Measurements from ENCODE around the gene STXBP1.
"Not testable (repeated sequence)": the region's sequence is repeated elsewhere in the genome, so short reads cannot be mapped to it uniquely, and the experiment has no call there.

Gene STXBP1

DNA sequence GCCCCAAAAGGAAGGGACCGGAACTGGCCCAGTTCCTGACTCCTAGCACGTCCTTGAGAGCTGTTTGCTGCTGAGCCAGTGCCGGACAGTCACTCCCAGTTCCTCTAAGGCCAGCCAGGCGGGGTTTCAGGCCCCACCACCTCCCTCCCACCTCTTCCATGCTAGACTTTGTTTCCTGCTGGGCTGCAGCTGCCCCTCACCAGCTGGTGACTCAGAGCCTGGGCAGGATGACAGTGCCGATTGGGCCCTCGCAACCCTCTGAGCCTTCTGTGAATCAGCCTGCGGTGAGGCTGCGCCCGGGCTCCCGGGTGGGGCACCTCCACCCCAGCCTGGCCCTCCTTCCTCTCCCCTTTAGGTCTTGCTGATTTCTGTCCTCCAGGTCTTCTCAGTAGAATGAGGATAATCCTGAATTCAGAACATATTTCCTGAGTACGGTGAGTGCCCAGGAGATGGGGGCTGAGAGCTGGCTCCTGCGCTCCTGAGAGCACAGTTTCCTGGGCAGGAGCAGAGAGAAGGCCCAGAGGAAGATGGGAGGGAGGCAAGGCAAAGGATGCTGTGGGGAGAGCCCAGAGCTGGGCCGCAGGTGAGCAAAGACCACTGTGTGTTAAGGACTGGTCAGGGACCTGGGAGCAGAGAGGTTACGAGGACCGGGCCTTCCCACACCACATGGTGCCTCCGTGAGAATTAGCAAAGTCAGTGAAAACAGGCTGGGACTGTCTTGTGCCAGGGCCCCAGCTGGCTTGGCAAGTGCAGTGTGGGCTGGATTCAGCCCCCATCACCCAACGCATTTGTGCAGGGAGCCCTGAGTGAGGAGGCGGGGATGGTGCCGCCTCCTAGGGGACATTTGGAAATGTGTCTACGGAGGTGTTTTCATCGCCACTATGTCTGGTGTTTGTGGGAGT, 32.9 kb upstream of the STXBP1 start:
- no peak for DNase-seq

DNA sequence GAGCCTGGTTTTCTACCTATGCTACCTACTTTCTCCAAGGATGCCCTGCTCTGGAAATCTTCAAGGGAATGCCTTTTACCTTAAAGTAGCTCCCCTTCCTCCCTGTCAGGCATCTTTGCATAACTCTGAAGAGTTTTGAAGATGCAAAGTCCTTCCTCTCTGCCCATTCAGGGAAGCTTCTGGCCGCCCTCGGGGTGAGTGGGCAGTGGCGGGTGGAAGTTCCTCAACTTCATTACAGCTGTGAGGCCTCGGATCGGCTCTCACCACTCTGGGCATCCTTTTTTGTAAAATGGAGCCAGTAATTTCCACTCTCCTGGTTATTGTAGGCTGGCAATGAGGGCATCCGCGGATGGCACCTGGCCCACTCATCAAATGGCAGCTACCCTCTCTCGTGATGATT, 31.7 kb upstream of the STXBP1 start:
- no peak for DNase-seq

DNA sequence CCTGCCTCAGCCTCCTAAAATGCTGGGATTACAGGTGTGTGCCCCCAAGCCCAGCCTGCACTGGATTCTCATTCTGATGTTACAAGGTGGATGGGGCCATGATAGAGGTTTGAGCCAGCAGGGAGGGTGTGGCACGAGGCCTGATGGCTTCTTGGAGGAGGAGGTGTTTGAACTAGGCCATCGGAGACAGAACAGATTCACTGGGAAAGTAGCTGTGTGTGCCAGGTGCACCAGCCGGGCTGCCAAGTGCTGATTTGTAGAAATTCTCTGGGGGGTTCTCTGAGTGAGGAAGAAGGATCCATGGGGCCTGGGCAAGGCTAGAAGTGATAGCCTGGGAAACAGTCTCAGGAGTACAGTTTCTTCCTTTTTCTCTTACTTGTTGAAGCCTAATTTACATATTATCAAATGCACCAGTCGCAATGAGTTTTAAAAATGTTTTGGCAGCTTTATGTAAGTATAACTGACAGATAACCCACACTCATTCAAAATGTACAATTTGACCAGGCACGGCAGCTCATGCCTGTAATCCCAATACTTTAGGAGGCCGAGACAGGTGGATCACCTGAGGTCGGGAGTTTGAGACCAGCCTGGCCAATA, 31.1 kb upstream of the STXBP1 start:
- no peak for DNase-seq

DNA sequence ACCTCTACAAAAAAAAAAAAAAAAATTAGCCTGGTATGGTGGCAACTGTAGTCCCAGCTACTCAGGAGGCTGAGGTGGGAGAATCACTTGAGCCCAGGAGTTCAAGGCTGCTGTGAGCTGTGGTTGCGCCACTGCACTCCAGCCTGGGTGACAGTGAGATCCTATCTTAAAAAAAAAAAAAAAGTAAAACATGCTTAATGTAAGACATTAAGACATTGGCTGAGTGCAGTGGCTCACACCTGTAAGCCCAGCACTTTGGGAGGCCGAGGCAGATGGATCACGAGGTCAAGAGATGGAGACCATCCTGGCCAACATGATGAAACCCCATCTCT, 27.6 kb upstream of the STXBP1 start:
- DNase-seq: not testable (repeated sequence)

DNA sequence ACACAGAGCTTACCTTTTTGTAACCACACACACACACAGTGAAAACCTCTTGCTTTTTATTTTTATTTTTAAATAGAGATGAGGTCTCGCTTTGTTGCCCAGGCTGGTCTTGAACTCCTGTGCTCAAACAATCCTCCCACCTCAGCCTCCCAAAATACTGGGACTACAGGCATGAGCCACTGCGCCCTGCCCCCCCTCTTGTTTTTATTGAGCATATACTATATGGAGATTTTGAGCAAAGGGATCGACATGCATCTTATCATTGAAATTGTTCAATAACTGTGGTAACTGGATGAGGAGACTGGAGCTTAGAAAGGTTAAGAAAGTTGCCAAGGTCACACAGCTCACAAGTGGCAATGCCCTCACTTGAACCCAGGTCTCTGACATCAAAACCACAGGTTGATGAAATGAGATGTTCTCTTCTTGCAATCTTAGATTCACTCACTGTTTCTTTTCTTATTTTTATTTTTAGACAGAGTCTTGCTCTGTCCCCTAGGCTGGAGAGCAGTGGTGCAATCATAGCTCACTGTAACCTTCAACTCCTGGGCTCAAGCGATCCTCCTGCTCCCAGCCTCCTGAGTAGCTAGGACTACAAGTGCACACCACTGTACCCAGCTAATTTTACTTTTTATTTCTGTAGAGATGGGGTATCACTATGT, 26.8 kb upstream of the STXBP1 start:
- DNase-seq: no peak

DNA sequence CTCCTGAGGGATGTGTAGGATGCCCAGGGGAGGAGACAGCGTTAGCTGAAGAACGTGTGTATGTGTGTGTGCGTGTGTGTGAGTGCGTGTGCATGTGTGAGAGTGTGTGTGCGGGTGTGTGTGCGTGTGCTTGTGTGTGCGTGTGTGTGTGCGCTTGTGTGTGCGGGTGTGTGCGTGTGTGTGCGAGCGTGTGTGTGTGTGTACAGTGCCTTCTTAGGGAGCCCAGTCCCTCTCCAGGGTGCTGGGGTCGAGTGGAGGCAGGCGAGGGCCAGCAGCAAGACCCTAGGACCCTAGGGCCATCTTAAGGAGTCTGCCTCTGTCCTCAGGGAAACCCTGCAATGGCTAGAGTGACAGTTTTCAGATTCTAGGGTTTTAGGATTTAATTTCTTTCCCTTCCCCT, 26.0 kb upstream of the STXBP1 start:
- DNase-seq: no peak

DNA sequence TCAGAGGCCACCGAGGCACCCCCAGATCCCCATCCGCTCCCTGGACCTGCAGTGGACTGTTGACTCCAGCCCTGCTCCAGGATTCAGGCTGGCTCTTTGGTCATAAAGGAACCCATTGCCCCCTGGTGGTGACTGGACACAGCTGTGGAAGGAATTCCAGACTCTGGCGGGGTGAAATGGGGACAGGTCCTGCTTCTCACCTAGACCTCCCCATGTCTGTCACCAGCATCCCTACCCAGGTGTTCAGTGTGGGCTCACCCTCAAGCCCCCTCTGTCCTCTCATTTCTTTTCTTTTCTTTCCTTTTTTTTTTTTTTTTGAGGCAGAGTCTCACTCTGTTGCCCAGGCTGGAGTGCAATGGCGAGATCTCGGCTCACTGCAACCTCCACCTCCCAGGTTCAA, 25.5 kb upstream of the STXBP1 start:
- peak in 1 of 2 experiments; percentile 23 for DNase-seq

DNA sequence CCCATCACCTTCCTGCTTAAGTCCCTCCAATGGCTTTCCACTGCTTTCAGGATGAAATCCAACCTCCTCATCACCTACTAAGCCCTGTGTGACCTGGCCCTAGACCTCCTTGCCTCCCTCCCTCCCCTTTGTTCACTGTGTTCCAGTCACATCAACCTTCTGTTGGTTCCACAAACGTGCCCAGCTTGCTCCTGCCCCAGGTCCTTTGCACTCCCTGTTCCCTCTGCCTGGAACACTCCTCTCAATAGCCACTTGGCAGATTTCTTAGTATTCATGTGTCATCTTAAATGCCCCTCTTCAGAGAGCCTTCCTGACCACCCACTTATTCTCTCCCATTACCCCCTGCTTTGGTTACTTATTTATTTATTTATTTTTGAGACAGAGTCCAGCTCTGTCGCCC, 24.1 kb upstream of the STXBP1 start:
- DNase-seq: no peak

DNA sequence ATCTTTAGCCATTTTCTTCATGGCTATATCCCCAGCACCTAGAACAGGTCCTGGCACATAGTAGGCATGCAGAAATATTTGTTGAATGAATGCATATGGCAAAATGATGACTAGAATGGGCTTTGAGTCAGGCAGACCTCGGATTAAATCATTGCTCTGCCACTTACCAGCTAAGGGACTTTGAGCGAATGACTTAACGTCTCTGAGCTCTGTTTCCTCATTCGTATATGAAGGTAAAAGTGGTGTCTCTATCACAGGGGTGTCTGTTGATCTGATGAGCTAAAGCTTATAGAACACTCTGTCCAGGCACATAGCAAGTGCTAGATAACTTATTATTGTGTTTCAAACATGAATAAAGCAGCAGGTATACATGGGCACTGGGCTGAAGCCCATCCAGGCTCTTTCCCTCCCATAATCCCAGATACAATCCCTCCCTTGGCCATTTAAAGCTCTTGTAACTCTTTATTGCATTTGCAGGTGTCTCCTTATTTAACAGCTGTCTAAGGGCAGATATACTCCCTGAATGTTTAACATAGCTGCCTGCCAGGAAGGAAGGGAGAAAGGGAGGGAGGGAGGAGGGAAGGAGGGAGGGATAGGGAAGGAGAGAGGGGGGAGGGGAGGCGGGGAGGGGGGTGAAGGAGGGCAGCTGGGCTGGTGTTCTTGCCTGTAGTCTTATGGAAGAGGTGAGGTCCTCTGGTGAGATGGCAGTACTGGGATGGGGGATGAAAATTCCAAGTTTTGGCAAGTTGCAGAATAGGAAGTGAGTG, 23.2 kb upstream of the STXBP1 start:
- no peak for DNase-seq

DNA sequence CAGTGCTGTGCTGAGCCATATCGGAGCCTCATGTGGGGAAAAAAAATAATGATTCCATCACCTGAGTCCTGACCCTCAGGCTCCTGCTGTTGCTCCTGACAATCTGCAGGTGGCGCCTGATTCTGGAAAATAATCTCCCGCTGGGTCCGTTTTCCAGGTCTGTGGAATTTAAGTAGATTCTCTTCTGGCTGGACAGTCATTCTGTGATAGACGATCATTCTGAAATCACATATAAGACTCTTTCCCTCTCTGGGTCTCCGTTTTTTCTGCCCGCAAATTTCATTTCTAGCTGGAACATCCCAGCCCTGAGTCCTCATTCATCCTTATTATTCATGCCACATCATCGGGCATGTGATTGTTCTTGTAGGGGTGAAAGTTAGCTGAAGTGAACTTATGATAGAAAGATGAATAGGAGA, 22.1 kb upstream of the STXBP1 start:
- DNase-seq: peak in 1 of 2 experiments; percentile 40

DNA sequence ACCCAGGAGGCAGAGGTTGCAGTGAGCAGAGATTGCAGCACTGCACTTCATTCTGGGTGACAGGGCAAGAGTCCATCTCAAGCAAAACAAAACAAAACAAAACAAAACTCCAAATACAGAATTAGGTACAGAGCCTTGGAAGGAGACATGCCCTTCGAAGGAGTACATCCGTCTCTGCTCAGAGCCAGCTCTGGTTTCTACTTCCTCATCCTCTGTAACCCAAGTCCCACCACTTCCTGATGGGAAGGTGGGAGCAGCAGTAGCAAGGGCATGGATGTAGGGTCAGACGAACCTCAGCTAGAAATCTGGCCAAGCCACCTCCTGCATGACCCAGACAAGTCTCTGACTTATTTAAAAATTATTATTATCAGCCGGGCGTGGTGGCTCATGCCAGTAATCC, 16.5 kb upstream of the STXBP1 start:
- no peak for DNase-seq

DNA sequence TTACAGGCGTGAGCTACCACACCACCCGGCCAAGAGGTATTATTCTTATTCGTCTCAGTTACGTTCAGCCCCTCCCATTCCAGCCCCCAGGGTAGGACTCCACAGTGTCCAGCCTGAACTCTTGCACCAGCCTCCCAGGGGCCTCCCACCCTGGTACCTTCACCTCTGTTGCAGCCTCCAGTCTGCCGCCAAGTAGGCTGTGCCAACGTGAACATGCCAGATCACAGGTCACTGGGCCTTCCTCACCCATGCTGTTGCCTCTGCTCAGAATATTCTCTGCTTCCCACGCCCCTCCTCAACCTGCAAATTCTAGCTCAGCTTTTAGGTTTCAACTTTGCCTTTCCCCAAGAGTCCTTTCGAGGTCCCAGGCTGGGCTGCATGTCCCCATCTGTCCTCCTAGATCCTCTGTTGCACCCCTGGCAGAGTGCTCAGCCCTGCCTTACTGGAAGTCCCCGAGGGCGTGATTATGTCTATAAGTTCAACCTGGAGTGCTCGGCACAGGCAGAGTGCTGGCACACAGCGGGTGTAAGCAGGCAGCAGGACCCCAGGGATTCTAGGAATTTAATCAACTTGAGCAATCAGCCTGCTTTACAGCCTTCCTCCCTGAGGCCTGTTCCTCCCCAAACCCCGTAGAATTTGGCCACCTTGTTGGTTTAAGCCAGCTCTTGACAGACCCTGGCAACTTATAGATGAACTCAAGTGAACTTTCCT, 13.1 kb upstream of the STXBP1 start:
- DNase-seq: no peak

DNA sequence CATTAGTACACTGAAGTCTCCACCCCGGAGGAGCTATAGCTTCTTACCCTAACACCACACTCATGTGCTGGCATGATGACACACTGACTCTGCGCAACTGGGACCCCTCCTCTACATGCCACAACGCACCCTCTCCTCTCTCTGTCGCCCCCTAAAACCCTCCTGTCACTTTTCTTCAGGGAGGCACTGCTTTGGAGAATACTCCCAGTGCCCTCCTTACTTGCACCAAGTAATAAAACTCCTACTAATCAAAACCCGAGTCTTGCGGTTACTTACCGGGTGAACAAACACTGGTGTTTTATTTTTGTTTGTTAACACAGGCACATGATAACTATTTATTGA, 12.6 kb upstream of the STXBP1 start:
- no peak for DNase-seq

DNA sequence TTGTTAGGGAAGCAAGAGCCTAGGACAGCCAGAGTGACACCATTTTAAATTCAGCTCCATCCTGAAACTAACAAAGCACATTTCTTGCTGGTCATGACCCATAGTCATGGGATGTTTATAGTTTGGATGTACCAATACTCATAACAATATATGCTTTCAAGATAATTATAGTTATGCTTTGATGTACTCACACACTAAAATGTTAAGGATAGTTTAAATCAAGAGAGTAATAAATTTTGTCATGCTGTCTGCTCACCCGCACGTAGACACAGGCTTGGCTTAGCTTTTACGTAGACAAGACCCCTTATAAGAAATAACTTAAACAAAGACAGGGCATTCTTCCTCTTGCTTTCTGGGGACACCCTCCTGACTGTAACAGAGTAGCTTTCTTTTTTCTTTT, 8.9 kb upstream of the STXBP1 start:
- no peak for DNase-seq

DNA sequence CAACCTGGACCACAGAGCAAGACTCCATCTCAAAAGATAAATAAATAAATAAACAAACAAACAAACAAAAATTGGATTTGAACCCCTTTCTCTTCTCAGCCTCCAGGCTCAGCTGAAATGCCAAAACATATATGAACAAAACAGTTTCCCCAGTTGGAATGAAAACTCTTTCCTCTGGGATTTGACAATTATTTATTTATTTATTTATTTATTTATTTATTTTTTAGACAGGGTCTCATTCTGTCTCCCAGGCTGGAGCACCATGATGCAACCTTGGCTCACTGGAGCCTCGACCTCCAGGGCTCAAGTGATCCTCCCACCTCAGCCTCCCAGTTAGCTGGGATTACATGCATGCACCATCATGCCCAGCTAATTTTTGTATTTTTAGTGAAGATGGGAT, 6.0 kb upstream of the STXBP1 start:
- DNase-seq: no peak

DNA sequence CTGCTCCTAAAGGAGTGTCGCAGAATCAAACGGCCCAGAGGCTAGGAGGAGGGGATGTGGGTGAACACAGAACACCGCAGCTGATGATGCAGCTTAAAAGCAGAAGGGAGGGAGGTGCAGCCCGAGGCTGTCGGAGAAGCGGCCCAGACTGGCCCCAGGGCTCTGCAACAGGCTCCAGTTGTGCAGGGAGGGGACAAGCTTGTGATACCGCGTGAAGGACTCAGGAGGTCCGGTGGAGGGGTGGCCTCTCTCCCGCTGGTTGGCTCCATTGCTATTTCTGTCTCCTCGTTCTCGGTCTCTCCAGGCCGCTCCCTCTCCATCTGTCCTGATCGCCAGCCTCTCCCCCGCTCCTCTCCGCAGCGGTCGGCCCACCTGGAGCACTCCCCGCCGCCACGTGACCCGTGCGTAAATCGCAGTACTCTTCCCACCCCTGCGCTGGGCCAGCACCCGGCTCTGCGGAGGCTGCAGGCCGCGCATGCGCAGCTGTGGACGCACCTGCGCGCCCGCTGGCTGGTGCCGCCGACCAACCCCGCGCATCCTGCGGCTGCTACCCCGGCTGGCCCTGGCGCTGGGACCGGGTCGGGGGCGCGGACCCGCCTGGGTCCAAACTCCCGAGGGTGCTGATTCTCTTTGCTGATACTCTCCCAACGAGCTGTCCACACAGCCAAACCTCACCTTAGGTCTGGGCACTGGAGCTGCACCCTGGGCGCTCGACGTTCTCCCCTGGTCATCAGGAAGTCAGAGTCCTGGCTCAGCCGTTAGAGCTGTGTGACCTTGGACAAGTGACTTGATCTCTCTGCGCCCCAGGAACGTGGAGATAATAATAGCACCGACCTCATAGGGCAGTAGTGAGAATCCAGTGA, 3.7 kb upstream of the STXBP1 start:
- peak; percentile 61 to 80 for DNase-seq

DNA sequence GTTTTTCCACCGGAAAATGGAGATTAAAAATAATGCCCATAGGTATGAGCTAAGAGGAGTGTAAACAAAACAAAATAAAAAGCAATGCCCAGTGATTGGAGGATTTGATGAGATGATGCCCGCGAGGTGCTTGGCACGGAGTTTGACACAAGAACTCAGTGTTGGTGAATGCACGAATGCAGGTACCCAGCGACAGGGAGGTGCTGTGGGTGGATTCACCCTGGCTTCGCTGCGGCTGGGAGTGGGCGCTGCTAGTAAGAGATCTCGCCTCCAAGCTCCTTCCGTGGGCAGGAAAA, 526 bp upstream of the STXBP1 start:
- no peak for DNase-seq

DNA sequence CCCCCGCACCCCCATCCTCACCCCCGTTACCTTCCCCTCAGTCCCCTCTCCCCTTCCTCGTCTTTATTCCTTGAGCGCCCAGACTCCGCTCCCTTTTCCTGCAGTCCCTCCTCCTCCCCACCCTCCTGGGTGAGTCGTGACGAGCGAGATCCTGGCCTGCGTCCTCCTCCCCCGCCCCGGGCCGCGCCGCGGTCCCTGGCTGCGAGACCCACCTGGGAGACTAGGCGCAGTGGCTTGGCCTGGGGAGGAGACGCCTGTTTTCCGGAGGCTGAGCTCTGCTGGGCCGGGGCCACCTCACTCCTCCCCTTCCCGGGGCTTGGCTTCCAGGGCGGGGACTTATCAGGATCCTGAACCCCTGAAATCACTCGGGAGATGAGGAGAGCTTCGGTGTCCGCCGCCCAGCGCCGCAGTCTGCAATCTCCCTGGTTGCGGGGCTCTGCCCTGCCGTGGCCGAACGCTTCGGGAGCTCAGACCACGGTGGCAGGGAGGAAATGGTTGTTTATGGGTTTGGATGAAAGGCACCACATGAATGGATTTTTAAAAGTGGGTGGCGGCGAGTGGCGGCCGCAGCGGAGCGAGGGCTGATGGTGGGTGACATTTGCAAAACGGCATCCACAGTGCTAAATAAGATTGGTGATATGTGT, 984 bp downstream of the STXBP1 start:
- DNase-seq: no peak

DNA sequence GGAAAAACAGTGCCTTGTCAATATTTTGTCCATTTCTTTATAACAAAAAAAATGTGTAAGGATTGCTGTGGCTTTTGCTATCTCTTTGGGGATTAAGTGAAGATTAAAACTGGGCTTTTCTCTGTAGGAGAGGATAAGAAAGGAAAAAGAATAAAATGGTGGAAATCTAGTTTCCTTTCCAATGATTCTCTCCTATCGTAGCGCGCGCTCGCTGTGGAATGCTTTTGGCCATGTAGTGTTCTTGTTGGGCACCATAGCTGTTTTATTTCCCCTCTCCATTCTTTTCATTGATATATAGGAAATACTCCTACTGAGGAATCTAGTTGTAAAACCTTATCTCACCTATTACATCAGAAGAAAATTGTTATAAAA, 1.5 kb downstream of the STXBP1 start:
- DNase-seq: no peak

DNA sequence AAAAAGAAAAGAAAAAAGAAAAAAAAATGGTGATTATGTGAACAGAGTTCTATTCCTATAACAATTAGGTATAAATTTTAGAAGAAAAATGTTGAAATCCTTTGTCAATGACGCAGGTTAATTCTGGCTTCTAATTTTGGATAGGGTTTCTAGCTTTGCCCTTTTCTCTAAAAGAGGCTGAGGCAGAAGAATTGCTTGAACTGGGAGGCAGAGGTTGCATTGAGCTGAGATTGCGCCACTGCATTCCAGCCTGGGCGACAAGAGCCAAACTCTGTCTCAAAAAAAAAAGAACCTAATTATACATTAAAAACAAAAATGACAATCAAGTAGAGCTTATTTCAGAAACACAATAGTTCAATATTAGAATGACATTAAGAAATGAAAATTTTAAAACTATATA, 2.9 kb downstream of the STXBP1 start:
- DNase-seq: no peak

DNA sequence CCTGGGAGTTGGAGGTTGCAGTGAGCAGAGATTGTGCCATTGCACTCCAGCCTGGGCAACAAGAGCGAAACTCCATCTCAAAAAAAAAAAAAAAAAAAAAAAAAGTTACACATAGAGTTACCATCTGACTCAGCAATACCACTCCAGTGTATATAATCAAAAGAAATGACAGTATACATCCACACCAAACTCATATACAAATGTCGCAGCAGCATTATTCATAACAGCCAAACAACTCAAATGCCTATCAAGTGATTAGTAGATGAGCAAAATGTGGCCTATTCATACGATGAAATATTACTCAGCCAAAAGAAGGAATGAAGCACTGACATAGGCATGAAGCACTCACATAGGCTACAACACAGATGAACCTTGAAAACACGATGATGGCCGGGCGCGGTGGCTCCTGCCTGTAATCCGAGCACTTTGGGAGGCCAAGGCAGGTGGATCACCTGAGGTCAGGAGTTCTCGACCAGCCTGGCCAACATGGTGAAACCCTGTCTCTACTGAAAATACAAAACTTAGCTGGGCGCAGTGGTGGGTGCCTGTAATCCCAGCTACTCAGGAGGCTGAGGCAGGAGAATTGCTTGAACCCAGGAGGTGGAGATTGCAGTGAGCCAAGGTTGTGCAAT, 9.4 kb downstream of the STXBP1 start:
- DNase-seq: not testable (repeated sequence)
